COLO668 (cell line): Measurements from ENCODE around the gene TMC1.
"Not testable (repeated sequence)": the region's sequence is repeated elsewhere in the genome, so short reads cannot be mapped to it uniquely, and the experiment has no call there.

Experiments used
- DNase-seq: peaks from one replicate; lab custom pipeline; 2025; ENCODE audit not compliant: unreplicated experiment; lab: John Stamatoyannopoulos, UW

TMC1 gene

GRCh38 chr9:72524820-72525540, 3.6 kb downstream of the TMC1 start:
- DNase-seq: peak; percentile 9

- peak; percentile 55 for DNase-seq
Measured at GRCh38 chr9:72526901-72527800, 5.7 kb downstream of the TMC1 start.

- no peak for DNase-seq
Measured at GRCh38 chr9:72527801-72528195, 6.4 kb downstream of the TMC1 start.

- DNase-seq: no peak
Measured at GRCh38 chr9:72529531-72529930, 8.1 kb downstream of the TMC1 start.

GRCh38 chr9:72533322-72533721, 11.9 kb downstream of the TMC1 start:
- DNase-seq: no peak

- DNase-seq: no peak
Measured at GRCh38 chr9:72534931-72535330, 13.5 kb downstream of the TMC1 start.

GRCh38 chr9:72537011-72537545, 15.7 kb downstream of the TMC1 start:
- no peak for DNase-seq

- DNase-seq: no peak
Measured at GRCh38 chr9:72537671-72538070, 16.3 kb downstream of the TMC1 start.

GRCh38 chr9:72538921-72539702, 17.7 kb downstream of the TMC1 start:
- DNase-seq: no peak

GRCh38 chr9:72539824-72540347, 18.5 kb downstream of the TMC1 start:
- no peak for DNase-seq

GRCh38 chr9:72540348-72540873, 19.0 kb downstream of the TMC1 start:
- no peak for DNase-seq

GRCh38 chr9:72542537-72542833, 21.1 kb downstream of the TMC1 start:
- not testable (repeated sequence) for DNase-seq

GRCh38 chr9:72542917-72543316, 21.5 kb downstream of the TMC1 start:
- DNase-seq: no peak

GRCh38 chr9:72551306-72551705, 29.9 kb downstream of the TMC1 start:
- no peak for DNase-seq

GRCh38 chr9:72552356-72552755, 30.9 kb downstream of the TMC1 start:
- no peak for DNase-seq

GRCh38 chr9:72554221-72554641, 32.8 kb downstream of the TMC1 start:
- DNase-seq: no peak

- no peak for DNase-seq
Measured at GRCh38 chr9:72557549-72557948, 36.1 kb downstream of the TMC1 start.

GRCh38 chr9:72560086-72560485, 38.7 kb downstream of the TMC1 start:
- no peak for DNase-seq

- DNase-seq: no peak
Measured at GRCh38 chr9:72563806-72564205, 42.4 kb downstream of the TMC1 start.

GRCh38 chr9:72564479-72565281, 43.3 kb downstream of the TMC1 start:
- no peak for DNase-seq
